ENCODE results near the gene CUL1.

DNA sequence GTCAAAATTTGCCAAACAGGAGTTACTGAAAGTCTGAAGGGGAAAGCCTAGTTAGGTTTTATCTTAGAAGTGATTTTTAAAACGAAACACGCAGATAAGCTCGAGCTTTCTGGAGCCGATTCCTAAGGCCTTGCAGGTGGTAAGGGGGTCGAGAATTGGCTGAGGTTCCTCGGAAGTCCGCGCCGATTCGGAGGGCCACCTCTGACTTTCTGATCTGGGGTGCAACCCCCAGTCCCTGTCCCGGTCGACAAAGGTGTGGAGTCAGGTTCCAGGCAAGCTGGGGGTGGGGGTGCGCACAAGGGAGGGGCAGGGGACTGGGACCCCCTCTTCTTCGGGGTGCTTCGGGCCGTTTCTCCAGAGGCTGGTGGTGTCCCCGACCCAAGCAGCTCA, 701 bp upstream of the CUL1 start:
- TF ChIP-seq POLR2A (IDR thresholded peaks at IDR 0.05) = no peak
- TF ChIP-seq, protein P1, sequence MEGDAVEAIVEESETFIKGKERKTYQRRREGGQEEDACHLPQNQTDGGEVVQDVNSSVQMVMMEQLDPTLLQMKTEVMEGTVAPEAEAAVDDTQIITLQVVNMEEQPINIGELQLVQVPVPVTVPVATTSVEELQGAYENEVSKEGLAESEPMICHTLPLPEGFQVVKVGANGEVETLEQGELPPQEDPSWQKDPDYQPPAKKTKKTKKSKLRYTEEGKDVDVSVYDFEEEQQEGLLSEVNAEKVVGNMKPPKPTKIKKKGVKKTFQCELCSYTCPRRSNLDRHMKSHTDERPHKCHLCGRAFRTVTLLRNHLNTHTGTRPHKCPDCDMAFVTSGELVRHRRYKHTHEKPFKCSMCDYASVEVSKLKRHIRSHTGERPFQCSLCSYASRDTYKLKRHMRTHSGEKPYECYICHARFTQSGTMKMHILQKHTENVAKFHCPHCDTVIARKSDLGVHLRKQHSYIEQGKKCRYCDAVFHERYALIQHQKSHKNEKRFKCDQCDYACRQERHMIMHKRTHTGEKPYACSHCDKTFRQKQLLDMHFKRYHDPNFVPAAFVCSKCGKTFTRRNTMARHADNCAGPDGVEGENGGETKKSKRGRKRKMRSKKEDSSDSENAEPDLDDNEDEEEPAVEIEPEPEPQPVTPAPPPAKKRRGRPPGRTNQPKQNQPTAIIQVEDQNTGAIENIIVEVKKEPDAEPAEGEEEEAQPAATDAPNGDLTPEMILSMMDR (IDR thresholded peaks at IDR 0.05) = no peak

Measured in uterus (tissue), 2 donors.